LoVo (cell line): ENCODE measurements around the gene PAPOLB.

ENCODE experiments used
- DNase-seq: peaks from one replicate; pipeline ENCODE4 v3.0.0-alpha.2; 2016; ENCODE audit warnings: low spot score

The PAPOLB gene

DNA sequence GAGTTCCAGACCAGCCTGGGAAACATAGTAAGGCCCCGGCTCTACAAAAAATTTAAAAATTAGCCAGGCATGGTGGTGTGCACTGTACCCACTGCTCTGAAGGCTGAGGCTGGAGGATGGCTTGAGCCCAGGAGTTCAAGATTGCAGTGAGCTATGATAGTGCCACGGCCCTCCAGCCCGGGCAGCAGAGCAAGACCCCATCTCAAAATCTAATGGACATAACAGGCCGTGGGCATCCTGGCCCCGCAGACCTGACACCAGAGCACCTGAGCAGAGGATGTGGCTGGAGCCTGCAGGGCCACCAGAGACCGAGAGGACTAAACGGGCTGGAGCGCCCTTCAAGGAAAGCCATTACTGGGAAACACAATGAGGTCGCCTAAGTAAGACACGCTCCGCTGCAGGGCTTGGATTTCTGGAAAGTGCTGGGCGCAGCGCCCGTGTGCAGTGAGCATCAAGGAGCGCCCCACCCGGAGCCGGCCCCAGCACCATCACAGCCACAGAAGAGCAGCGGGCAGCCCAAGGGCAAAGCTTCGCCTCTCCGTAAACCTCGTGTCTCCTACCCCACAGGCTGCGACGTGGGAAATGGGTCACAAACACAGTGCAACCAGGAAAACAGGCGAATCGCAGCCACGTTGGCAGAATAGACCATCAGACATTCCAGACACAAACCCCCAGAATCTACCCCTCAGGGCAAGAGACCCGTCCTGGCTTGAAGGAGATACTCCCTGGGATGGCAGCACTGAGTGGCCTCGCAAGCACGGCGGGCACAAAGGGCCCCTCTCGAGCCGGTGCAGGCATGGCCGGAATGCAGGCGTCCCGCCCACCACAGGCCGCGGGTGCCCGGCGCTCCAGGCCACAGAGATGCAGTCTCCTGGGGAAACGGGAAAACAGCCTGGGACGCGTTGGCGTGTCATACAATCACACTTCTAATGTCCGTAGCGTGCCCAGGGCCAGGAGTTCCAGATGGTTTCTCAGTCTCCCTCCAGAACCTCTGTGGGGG, 16.8 kb upstream of the PAPOLB start:
- DNase-seq: no peak

DNA sequence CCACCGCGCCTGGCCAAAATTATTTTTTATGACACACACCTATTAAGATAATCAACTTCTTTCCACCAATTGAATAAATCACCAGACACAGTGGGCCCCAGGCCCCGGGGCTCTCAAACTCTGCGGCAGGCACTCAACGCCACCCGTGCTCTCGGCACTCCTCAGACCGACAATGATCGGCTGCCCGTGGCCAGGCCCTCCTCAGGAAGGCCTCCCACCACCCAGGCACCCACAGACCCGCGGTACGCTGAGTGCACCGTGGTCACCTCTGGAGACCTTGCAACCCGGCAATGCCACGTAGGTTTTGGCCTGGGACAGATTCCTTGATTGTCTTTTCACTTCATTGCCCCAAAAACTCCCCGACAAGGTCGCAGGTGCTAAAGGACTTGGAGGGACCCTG, 14.8 kb upstream of the PAPOLB start:
- DNase-seq: no peak

DNA sequence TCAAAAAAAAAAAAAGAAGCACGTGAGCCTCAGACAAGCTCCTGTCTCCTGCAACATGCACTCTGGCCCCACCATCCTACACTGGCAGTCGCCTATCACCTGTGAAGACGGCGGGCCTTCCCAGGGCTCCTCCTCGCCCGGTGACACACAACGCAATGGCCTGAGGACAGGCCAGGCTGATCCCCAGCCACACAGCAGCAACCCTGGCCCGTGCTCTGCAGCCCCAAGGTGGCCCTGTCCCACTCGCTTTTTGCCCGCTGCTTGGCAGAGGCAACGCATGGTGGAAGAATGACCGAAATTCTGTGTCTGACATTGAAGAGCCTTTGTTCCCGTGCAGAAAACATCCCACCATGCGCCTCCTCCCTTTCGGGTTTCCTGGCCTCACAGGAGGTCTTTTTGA, 13.6 kb upstream of the PAPOLB start:
- no peak for DNase-seq

DNA sequence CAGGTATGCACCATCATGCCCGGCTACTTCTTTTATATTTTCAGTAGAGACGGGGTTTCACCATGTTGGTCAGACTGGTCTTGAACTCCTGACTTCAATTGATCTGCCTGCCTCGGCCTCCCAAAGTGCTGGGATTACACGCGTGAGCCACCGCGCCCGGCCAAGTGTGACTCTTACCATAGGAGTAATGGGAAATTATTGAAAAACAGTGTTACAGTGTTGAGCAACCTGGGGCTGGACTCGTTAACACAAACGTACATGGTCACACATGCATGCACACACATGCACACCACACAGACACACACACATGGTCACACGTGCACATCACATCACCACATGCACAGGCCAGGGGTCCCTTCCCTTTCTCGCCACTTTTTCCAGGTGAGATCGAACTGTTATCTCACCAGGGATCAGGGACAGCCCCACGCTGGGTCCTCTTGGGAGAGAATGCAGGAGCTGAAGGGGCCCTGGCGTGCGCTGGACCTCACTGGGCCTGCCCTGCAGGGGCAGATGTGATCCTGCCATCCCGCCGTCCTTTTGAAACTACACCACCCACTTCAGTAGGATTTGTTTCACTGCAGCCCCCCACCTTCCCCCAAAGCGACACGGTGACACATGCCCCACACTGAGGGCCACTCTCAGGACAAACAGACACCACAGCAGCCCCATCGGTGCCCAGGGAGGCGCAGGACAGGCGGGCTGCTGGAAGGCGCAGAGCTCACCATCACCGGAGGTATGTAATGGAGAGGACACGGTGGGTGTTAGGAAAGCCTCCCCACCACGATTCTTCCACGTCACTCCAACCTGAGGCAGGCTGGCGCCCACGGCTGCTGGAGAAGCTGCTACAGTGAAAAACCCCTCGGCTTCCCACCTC, 11.5 kb upstream of the PAPOLB start:
- no peak for DNase-seq

DNA sequence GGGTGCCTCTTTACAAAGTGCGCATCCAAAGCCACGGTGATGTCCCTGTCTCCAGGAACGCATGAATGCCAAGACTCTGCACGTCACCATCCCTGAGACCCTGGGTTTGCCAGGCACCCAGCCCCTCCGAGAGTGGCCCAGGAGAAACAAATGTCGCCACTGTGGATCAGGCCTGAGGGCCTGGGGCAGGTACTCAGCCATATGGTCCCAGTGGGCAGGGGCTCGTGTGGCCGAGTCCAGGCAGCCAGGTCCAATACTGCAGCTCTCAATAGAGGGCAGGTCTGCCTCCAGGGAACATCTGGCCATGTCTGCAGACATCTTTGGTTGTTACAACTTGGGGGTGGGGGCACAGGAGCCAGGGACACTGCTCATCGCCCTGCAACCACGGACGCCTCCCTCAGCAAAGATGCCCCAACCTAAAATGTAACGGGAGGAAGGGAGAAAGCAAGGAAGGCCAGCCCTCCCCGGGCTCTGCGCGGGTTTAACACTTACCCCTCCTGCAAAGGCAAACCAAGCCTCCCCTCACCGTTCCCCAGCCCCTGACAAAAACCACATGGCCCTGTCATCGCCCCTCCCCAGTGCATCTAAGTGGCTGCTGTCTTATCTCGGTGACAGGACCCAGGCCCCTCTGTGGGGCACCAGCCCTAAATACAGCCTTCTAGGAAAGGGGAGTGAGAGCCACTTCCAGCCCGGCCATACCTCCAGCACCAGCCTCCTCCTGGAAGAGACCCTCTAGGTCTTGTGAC, 10.3 kb upstream of the PAPOLB start:
- DNase-seq: no peak

DNA sequence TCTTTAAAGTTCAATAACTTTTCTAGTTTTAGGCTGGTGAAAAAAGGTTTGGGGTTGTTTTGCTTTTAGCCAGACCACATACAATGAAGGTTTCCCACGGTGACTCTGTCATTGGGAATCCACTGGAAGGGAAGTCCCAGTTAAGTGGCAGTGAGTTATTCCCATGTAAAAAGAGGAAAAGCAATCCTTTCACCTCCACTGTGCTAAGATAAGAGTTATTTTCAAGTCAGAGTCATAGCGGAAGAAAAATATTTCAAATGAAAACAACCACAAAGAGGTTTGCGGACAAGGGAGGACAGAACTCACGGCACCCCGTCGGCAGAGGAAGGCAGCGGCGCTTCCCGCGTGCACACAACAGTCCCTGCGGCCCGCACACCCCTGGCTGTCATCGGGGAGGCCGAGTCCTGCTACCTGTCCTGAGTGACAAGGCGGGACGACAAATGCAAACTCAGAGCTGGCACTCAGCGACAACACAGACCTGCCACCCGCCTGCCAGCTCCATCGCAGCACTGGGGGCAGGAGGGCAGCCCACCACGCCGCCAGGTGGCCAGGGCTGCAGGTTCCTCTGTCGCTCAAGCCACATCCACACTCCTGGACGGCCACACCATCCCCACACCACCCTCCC, 9.3 kb upstream of the PAPOLB start:
- no peak for DNase-seq

DNA sequence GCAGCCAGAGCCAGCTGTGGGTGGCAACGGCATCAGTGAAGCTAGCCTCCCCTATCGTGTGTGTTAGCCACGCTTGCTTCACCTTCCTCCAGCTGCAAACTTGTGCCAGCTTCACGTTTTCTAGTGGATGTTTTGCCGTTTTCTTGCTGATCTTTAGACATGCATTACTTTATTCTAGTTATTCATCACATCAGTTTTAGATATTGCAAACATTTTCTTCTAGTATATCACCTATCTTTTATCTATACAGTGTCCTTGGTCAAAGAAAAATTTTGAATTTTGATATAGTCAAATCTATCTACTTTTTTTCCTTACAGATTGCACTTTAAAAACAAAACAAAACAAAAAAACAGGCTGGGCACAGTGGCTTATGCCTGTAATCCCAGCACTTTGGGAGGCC, 6.7 kb upstream of the PAPOLB start:
- no peak for DNase-seq

DNA sequence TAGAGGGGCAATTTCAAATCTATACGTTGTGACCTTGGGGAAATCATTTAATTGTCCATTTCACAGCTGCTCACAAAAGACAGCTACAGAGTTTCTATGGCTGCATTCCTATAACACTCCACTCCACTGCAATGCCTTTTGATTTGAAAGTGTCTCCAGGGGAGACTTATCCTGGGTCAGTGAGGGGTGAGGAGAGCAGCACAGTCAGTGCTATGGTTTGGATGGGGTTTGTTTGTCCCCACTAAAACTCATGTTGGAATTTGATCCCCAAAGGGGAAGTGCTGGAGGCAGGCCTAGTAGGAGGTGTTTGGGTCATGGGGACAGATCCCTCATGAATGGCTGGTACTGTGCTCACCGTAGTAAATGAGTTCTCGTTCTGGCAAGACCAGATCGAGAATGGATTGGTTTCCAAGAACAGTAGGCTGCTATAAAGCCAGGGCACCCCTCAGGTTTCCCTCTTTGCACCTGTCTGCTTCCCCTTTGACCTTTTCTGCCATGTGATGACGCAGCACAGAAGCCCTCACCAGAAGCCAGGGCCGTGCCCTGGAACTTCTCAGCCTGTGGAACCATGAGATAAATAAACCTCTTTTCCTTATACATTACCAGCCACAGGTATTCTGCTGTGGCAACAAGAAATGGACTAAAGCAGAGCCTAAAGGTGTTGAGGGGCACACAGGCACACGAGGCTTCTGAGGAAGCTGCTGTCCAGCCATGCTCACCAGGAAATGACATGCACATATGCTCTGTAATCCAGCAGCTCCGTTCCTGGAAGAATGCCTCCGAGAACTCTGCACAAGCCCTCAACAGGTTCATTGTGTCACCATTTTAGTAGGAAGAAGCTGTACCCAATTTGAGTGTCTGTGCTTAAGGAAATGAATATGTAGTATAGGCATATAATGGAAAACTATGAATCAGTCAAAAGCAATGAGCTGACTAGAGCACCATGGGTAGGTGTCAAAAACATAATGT, 5.0 kb upstream of the PAPOLB start:
- DNase-seq: no peak

DNA sequence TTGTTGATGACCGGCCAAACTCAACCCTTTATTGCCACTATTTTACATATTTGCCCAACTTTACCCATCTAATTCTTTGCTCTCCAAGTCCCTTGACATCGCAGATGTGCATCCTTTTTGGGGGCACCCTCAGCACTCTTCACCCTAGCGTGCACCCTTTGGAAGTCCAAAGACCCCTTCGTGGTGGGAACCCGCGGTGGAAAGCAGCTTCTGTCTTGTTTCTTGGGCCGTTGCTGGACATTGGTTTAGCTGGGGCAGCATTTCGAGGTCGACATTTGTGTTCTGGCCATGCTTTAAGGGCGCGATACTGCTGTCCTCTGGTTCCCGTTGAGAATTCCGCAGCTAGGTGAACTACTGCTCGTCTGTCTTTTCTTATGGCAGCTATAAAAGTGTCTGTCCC, 326 bp upstream of the PAPOLB start:
- DNase-seq: no peak

DNA sequence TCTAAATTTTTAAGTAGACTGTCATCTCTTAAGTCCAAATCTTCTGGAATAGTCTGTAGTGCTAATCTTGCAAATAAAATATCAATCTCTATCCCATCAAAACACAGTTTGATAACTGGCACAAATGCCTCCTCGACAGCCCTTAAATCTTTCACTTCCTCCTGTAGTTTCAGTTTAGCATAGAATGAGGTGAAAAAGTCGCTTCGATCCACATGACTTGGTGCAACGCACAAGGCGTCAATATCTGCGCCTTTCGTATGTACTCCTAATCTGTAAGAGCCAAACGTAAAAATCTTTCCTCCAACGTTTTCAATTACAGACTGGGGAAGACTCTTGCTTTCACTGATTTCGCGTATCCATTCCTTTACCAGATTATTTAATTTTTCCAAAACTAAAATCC, 603 bp downstream of the PAPOLB start:
- DNase-seq: no peak

DNA sequence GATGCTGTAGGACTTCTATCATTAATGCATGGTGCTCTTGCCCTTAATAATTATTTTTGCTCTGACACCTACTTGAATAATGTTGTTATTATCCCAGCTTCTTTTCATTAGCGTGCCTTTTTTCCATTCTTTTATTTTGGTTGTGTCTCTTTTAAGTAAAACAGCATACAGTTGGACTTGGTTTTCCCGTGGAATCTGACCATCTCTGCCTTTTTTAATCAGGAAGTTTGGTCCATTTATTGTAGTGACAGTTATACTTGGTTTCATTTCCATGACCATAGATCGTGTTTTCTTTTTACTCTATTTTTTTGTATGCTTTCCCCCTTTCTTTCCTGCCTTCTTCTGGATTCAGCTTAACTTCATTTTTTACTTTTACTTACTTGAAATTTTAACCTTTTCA, 4.6 kb downstream of the PAPOLB start:
- no peak for DNase-seq

DNA sequence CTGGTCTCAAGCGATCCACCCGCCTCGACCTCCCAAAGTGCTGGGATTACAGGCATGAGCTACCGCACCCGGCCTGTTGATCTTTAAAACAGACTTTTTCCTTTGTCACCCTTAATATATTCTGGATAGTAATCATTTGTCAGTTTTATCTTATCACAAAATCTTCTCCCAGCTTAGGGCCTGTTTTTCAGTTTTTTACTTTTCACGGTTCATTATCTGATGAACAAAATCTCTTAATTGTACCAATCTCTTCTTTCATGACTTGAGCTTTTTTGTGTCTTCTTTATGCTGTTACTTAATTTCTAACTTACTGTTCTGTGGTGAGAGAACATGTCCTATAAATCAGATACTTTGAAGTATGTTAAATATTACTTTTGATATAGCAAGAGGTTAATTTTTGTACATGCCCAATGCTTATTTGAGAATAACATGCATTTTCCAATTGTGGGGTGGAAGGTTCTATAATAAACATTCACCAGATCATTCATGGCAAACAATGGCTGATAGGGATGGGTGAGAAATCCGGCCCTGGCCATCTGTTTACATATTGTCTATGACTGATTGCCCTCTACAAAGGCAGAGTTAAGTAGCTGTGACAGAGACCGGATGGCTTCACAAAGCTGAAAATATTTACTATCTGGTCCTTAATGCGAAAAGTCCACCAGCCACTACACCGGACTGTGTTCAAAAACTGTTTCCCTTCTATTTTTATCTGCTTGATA, 5.3 kb downstream of the PAPOLB start:
- no peak for DNase-seq

DNA sequence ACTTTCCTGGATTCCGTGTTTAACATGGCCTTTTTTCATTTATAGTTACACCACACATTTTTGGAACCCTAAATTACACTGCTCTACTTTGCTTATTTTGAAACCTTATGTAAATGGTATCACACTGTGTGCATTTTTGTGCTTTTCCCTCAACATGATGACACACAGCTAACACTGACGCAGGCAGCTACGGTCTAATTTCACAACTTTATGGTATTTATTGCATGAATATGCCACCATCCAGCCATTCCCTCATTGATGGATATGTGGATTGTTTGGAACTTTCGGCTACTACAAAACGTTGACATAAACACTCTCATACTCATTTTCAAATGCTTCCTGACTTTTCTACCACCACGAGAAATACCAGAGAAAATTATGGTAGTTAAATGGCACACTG, 6.9 kb downstream of the PAPOLB start:
- no peak for DNase-seq

DNA sequence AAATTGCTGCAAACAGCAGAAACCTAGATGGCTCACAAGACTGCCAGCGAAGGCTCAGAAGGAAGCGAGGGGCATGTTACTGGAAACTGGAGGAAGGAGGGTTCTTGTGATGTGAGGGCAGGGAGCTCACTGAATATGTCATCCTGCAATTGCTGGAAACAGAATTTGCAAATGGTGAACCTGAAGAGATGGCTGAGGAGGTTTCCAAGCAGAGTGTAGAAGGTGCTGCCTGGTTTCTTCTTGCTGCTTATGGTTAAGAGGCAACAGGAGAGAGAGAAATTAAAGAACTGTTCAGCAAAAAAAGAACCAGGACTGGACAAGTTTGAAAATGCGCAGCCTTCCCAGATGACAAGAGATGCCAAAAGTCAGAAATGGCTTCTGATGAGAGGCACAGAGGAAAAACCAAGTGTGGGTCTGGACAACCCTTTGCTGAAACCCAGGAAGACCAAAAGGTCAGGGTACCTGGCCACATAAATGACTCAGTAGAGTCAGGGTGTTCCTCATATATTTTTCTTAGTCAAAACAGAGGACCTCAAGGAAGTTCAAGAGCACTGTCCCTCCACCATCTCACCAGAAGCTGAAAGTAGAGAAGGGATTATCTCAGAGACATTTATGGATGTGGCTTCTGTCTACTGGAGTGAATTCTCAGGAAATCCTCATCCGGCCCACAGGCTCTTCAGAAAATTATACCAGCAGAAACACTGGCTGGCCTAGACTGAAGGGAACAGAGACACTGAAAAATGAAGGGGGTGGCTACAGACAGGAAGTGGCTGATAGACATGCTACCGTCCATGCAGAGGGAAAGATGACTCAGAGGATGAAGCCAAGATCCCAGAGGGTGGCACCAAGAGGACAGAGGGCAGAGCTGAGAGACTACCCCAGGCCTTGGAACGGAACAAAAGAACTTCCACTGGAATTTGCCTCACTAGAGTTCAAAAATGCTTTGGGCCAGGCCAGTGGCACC, 10.1 kb downstream of the PAPOLB start:
- DNase-seq: peak; percentile 16

DNA sequence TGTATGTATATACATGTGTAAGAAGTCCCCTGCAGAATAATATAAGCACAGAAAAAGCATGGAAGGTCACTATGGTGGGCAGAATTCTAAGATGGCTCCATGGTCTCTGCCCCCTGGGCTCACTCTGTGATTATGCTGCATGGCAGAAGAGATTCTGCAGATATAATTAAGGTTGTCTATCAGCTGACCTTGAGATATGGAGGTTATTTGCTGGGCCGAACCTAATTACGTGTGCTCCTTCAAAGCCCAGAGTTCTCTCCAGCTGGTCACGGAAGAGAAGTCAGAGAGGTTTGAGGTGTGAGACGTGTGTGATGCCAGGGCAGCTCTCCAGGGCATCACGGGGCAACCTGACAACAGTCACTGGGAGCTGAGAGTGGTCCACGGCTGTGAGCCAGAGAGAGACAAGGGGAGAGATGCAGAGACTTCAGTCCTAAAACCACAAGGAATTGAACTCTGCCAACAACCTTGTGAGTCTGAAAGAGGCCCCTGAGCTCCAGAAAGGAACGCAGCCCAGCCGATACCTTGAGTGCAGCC, 11.5 kb downstream of the PAPOLB start:
- DNase-seq: no peak

DNA sequence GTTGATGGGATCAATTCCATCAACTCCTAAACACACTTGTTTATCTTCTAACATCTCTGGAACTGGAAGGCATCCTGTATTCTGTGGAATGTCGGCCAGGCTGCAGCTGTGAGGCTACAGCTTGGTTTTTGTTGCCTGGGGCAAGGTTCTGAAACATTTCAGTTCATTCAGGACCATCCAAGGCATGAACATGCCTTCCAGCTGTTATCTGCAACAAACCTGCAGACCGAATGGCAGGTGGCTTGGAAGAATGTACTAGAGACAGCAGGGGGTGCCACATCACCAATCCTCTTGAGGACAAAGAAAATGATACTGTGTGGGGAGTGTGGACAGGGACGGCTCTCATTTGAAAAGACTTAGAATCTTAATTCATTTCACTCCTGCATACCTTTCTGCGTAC, 12.4 kb downstream of the PAPOLB start:
- peak; percentile 26 for DNase-seq

DNA sequence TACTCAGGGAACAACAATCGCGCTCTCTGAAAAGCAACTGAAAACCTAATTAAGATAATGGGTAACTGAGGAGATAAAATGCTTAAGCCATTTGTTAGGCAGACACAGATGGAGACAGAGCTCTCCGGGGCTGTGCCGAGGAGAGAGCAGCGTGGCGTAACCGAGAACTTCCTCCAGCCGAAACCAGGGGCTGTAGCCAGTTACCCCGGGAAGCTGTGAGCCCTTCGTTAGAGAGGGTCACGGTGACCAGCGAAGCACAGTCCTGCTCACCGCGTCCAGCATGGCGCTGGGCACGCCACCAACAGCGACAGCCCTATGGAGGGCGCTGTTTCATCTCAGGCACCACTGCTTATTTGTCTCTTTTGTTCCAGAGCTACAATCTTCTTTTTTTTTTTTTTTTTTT, 16.1 kb downstream of the PAPOLB start:
- no peak for DNase-seq

DNA sequence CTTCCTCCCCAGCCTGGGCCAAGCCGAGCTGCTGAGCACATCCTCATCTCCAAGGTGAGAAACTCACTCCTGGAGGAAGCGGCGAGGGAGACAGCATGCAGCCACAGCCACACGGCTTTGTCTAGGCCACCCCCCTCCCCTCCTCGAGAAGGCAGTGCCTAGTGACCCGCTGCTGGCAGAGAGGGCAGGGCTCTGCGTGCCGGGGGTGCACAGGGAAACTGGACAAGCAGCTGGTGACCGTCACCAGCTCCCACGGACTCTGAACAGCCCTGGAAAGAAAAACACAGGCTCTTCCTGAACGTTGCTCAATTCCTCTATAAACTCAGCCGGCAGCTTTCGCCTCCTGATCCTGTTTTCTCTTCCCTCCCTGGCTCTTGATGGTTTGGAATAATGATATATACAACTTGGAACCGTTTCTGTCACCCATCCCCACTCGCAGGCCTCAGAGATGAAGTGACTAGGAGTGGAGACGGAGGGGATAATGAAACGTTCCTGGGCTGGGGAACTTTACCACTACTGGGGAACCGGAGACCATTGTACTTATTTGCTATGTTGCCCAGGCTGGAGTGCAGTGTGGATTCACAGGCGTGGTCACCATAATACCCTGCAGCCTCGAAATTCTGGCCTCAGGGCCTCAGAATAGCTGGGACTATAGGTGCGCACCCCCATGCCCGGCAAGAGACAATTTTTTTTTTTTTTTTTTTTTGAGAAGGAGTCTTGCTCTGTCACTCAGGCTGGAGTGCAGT, 19.3 kb downstream of the PAPOLB start:
- DNase-seq: no peak
